Activated CD8-positive, alpha-beta T cell treated with anti-CD3 and anti-CD28 coated beads for 36 hours (primary cell): ENCODE data around the gene NPSR1. TPM values are rescaled to one million over a fixed set of nuclear protein-coding genes. Genes with fewer than 3 reads are reported as not detected.
"Not testable (repeated sequence)": the region's sequence is repeated elsewhere in the genome, so short reads cannot be mapped to it uniquely, and the experiment has no call there.

Source experiments
- ATAC-seq: fragments of 200-7000 bp; cut with Tn5 transposase; one replicate; pipeline ENCODE4 v1.10.0; 2021; ENCODE audit warnings: mild to moderate bottlenecking, moderate library complexity
- CTCF ChIA-PET: fragments of 350-600 bp; sonication (Branson Sonifier 250); formaldehyde crosslinking; loops from one replicate; lab custom pipeline; 2021; ENCODE audit warnings: antibody characterized with exemption; lab: Charles Lee
- POLR2A ChIA-PET: fragments of 350-600 bp; sonication (Branson Sonifier 250); formaldehyde crosslinking; loops from one replicate; lab custom pipeline; 2021; ENCODE audit warnings: antibody characterized with exemption; lab: Charles Lee
- DNase-seq: peaks from one replicate; pipeline ENCODE4 v3.0.0-alpha.2; 2020
- H3K27ac Mint-ChIP-seq: one replicate; pipeline ENCODE4 v1.8.0; 2021; ENCODE audit warnings: mild to moderate bottlenecking, mixed read lengths
- H3K27me3 Mint-ChIP-seq: one replicate; pipeline ENCODE4 v1.8.0; 2021; ENCODE audit warnings: mixed read lengths
- H3K36me3 Mint-ChIP-seq: one replicate; pipeline ENCODE4 v1.8.0; 2021; ENCODE audit warnings: low read depth, mixed read lengths
- H3K4me1 Mint-ChIP-seq: one replicate; pipeline ENCODE4 v1.8.0; 2021; ENCODE audit warnings: low read depth, mixed read lengths
- H3K4me3 Mint-ChIP-seq: one replicate; pipeline ENCODE4 v1.8.0; 2021; ENCODE audit warnings: mild to moderate bottlenecking, moderate library complexity, mixed read lengths
- H3K9me3 Mint-ChIP-seq: one replicate; pipeline ENCODE4 v1.8.0; 2021; ENCODE audit warnings: mixed read lengths
- intact Hi-C: fragments of 100-400 bp; cut with micrococcal nuclease; formaldehyde crosslinking; loops from one replicate; pipeline ENCODE4 v1.10.0; 2022
- total RNA-seq, 2 experiments: library from RNA; stranded (reverse); gene quantifications; one replicate each; pipeline ENCODE4 v1.2.3, GENCODE V29; 2021
- TF ChIP-seq, protein P1 (sequence below): fragments of 200-600 bp; IDR thresholded peaks from one replicate; pipeline ENCODE4 v1.8.0; 2022; ENCODE audit warnings: antibody characterized with exemption, mild to moderate bottlenecking

The NPSR1 gene
- total RNA-seq, 2 experiments from 2014 or later = not detected

DNA sequence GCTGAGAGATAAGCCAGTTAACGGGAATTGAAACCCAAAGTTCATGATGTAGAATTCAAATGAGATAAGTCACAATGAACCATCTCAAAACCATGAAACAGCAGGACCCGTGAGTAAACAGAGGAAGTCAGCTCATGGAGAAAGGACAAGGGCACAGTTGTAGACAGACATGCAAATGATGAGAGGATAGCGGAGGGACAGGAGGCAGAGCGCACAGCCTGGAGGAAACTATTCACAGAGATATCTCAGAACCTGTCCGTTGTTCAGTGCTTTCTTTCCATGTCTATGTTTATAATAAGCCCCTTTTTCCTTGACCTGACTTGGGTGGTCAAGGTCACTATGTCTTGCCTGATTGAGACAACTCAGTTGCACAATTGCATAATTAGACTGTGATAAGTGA, 208.2 kb downstream of the NPSR1 start:
- H3K27ac Mint-ChIP-seq, H3K4me1 Mint-ChIP-seq, H3K4me3 Mint-ChIP-seq, ATAC-seq, CTCF ChIA-PET, DNase-seq, H3K9me3 Mint-ChIP-seq, H3K36me3 Mint-ChIP-seq, POLR2A ChIA-PET, intact Hi-C loops: not testable (repeated sequence)
- H3K27me3 Mint-ChIP-seq = peaks cover 19% of the 10 kb centered on the region

DNA sequence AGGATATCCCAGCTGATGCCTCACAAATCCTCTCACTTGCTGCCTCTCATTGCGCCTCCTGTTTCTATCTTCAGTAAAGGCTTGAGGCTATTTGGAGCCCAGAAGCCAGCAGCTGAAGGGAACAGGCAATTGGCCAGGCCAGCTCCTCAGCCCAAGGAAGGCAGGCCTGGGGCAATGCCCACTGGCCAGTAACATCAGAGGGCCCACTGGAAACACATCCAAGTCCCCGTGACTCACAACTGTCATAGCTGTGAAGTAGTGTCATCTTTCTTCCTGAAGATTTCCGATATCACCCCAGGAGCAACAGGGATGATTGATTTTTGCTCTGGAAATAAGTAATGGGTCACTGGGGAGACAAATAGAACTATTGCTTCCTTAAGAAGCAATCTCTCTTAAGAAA, 209.3 kb downstream of the NPSR1 start:
- H3K4me1 Mint-ChIP-seq, H3K36me3 Mint-ChIP-seq, CTCF ChIA-PET, H3K27me3 Mint-ChIP-seq, H3K9me3 Mint-ChIP-seq, intact Hi-C loops, ATAC-seq, POLR2A ChIA-PET, DNase-seq, H3K4me3 Mint-ChIP-seq, H3K27ac Mint-ChIP-seq: not testable (repeated sequence)

DNA sequence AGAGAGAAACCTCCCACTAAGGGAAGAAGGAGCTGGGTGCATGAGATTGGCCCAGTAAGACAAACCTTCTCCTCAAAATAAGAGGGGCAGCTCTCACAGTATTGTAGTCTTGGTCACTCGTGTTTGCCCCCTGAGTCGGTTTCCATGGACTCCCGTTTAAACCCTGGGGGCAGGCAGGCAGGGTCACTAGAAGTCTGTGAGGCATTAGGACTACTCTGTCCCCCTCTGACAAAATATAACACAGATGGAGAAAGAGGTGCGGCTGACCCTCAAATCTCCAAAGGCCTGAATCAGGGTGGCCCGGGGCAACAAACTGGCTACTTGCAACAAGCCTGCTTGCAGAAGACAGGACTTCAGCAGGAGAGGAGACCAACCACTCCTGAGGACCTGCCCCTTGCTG, 210.6 kb downstream of the NPSR1 start:
- DNase-seq, H3K36me3 Mint-ChIP-seq, intact Hi-C loops, H3K4me1 Mint-ChIP-seq, H3K27me3 Mint-ChIP-seq, H3K27ac Mint-ChIP-seq, H3K4me3 Mint-ChIP-seq, CTCF ChIA-PET, POLR2A ChIA-PET, ATAC-seq, H3K9me3 Mint-ChIP-seq: not testable (repeated sequence)

DNA sequence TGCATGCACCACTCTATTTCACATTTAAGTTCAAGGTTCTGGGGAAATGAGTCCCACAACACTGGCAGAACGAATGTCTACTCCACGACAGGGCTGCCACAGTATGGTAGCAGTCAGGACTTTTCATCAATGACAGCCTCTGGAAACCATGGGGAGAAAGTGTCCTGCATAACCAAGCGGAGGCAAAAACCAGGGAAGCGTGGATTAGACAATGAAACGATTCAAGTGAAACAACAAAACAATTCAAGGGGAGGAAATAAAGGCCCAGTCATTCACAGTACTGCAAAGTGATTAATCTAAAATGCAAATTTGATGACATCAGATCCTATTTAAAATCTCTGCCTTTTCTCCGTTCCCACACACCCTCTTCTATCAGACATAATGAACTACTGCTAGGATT, 211.0 kb downstream of the NPSR1 start:
- TF ChIP-seq, protein P1, sequence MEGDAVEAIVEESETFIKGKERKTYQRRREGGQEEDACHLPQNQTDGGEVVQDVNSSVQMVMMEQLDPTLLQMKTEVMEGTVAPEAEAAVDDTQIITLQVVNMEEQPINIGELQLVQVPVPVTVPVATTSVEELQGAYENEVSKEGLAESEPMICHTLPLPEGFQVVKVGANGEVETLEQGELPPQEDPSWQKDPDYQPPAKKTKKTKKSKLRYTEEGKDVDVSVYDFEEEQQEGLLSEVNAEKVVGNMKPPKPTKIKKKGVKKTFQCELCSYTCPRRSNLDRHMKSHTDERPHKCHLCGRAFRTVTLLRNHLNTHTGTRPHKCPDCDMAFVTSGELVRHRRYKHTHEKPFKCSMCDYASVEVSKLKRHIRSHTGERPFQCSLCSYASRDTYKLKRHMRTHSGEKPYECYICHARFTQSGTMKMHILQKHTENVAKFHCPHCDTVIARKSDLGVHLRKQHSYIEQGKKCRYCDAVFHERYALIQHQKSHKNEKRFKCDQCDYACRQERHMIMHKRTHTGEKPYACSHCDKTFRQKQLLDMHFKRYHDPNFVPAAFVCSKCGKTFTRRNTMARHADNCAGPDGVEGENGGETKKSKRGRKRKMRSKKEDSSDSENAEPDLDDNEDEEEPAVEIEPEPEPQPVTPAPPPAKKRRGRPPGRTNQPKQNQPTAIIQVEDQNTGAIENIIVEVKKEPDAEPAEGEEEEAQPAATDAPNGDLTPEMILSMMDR = no peak
- H3K4me1 Mint-ChIP-seq = no peaks in the 10 kb centered on the region
- H3K27me3 Mint-ChIP-seq = peaks cover 1% of the 10 kb centered on the region
- ATAC-seq (no peak), DNase-seq (no peak)
- H3K36me3 Mint-ChIP-seq = no peaks in the 10 kb centered on the region
- ChIA-PET POLR2A (no interaction called here), CTCF (no interaction called here)
- no peak overlapping the region for H3K27ac Mint-ChIP-seq
- peaks cover 8% of the 10 kb centered on the region for H3K9me3 Mint-ChIP-seq
- intact Hi-C loops = no loop called here
- no peak overlapping the region for H3K4me3 Mint-ChIP-seq

DNA sequence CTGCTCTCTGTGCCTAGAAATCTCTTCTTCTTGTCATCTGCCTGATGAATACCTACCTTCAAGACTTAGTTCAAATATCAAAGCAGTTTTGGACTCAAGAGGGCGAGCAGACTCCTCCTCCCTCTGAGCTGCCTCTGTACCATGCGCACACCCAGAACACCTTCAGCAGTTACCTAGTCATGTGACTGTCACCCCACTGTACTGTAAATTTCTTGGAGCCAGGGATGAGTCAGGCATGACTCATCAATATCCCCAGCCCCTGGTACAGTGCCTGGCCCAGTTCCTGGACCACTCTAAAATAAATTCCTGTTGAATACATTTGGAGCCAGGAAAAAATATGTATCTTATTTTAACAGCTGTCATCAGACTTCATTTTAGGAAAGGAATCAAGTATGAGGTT, 212.0 kb downstream of the NPSR1 start:
- CTCF ChIA-PET, H3K4me3 Mint-ChIP-seq, H3K27me3 Mint-ChIP-seq, DNase-seq, H3K4me1 Mint-ChIP-seq, intact Hi-C loops, POLR2A ChIA-PET, H3K36me3 Mint-ChIP-seq, ATAC-seq, H3K27ac Mint-ChIP-seq, H3K9me3 Mint-ChIP-seq: not testable (repeated sequence)

DNA sequence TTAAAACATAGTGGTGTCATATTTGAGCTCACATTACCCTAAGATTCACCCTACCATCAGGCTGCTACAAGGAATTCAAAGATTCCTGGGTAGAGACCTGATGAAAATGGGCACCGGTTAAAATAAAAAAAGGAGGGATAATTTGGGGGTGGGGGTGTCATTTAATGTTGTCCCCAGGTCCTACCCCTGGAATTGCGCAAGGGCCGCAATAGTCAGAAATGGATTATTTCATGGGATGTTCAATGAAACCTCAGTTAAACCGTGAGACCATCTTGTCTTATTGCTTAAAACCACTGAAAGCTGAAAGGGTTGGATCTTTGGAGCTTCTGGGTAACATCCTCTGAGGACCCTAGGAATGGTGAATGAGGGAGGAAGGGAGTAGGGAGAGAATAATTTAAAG, 216.3 kb downstream of the NPSR1 start:
- DNase-seq, H3K4me3 Mint-ChIP-seq, H3K27ac Mint-ChIP-seq, CTCF ChIA-PET, H3K4me1 Mint-ChIP-seq, H3K27me3 Mint-ChIP-seq, ATAC-seq, H3K36me3 Mint-ChIP-seq, POLR2A ChIA-PET, H3K9me3 Mint-ChIP-seq, intact Hi-C loops: not testable (repeated sequence)

DNA sequence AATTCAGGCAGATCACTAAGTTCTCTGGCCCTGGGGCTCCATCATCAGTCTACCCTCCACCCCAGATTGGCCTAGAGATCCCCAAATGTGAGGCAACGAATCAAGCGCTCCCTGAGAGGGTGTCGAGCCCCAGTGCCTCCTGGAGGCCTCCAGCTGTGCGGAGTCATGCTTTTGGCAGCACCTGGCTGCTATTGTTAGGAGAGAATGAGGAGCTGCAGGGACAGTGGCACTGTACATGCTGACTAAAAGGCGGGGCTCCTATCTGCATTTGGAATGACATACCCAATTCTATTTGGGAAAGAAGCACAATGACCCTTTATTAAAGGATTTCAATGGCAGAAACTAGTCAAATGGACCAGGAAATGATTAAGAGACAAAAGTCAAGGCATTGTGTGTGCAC, 217.5 kb downstream of the NPSR1 start:
- H3K36me3 Mint-ChIP-seq = no peaks in the 10 kb centered on the region
- intact Hi-C loops = no loop called here
- no peak for ATAC-seq

DNA sequence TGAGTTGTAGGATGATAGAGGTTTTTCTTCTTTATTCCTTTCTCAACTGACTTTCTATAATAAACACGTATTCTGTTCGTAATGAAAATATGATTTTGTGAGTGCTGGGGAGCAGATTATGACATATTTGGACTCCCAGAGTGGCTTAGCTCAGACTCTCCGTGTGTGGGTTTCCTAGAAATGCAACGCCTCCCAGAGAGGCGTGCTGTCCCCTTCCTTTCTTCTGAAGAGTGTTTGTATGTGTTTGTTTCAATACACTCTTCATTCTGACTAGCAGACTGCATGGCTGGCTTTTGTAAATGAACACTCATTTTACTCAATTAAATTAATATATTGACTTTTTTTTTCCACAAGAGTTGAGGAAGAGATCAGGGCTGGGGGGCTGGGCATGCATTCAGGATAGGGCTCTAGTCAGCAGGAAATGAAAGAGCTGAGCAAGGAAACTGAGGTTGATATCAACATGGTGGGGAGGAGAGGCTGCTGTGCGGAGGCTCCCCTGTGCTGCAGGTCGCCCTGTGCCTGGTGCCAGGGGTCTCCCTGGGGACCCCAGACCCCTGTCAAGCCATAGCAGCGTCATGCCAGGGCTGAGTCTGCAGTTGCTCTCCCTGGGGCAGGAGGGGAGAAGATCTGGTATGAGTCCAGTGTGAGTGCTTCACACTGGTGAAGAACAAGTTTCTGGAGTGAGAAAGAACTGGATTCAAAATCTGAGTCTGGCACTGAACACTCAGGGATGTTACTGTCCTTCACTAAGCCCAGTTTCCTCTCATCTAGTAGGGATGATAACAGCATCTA, 221.1 kb downstream of the NPSR1 start:
- H3K4me3 Mint-ChIP-seq, H3K4me1 Mint-ChIP-seq, ATAC-seq, H3K36me3 Mint-ChIP-seq, H3K27ac Mint-ChIP-seq, H3K27me3 Mint-ChIP-seq, POLR2A ChIA-PET, DNase-seq, intact Hi-C loops: not testable (repeated sequence)
- peaks cover 11% of the 10 kb centered on the region for H3K9me3 Mint-ChIP-seq
- CTCF ChIA-PET = interaction anchor here (1.2 kb wide), 1 partner anchor 10 kb away, joined by 3 read pairs; no protein-coding TSS in a partner anchor

More for the DNA sequence above, 217.5 kb downstream of the NPSR1 start:
- Mint-ChIP-seq H3K9me3 (peaks cover 7% of the 10 kb centered on the region), H3K4me1 (no peaks in the 10 kb centered on the region), H3K4me3 (no peak overlapping the region), H3K27me3 (no peaks in the 10 kb centered on the region), H3K27ac (no peak overlapping the region)
- CTCF ChIA-PET = no interaction called here
- TF ChIP-seq, protein P1 = no peak
- POLR2A ChIA-PET = no interaction called here
- DNase-seq = no peak
